Endothelial cell of umbilical vein (primary cell): ENCODE results near the gene IL16.

Source experiments
- EZH2 ChIP-seq: IDR thresholded peaks from 2 replicates; pipeline ENCODE4 v1.6.1; 2012; ENCODE audit warnings: borderline replicate concordance, low read depth, mild to moderate bottlenecking, moderate library complexity, low read length, inconsistent platforms; ENCODE audit not compliant: severe bottlenecking
- GATA2 ChIP-seq: IDR thresholded peaks from 2 replicates; pipeline ENCODE4 v1.7.0; 2011; ENCODE audit warnings: low read depth, mild to moderate bottlenecking, moderate library complexity, mixed read lengths, low read length; ENCODE audit not compliant: insufficient read length, insufficient read depth
- POLR2A ChIP-seq: IDR thresholded peaks from 2 replicates; pipeline ENCODE4 v1.6.1; 2012; ENCODE audit warnings: low read depth, mild to moderate bottlenecking, control low read depth, low read length

GRCh38 chr15:81206018-81206417 lies 9.3 kb downstream of the IL16 start:
- TF ChIP-seq POLR2A (no peak), EZH2 (no peak), GATA2 (no peak)
